Suprapubic skin (tissue), 4 donors: ENCODE measurements around the gene COASY. TPM values are rescaled to one million over a fixed set of nuclear protein-coding genes. Genes with fewer than 3 reads are reported as not detected.
A peak's percentile ranks its signal among the peaks of the same experiment; 100 is the strongest.
"Not testable (repeated sequence)": the region's sequence is repeated elsewhere in the genome, so short reads cannot be mapped to it uniquely, and the experiment has no call there.

Experiments used
- DNase-seq, 2 donors: peaks; one replicate each; pipeline ENCODE4 v3.0.0-alpha.2; 2019; ENCODE audit warnings: low spot score in 2 of 2
- H3K27ac ChIP-seq: fragments of 200-600 bp; sonication (generic); one replicate; pipeline ENCODE4 v1.5.1; 2019
- H3K27me3 ChIP-seq: fragments of 200-600 bp; sonication (generic); one replicate; pipeline ENCODE4 v1.5.1; 2019
- H3K36me3 ChIP-seq: fragments of 200-600 bp; sonication (generic); one replicate; pipeline ENCODE4 v1.5.1; 2019
- H3K4me1 ChIP-seq: fragments of 200-600 bp; sonication (generic); one replicate; pipeline ENCODE4 v1.5.1; 2019
- H3K4me3 ChIP-seq: fragments of 200-600 bp; sonication (generic); one replicate; pipeline ENCODE4 v1.5.1; 2019; ENCODE audit warnings: mild to moderate bottlenecking
- H3K9me3 ChIP-seq: fragments of 200-600 bp; sonication (generic); one replicate; pipeline ENCODE4 v1.5.1; 2019
- EP300 ChIP-seq: sonication (generic); formaldehyde crosslinking; IDR thresholded peaks from one replicate; pipeline ENCODE4 v1.6.1; 2017; ENCODE audit warnings: antibody characterized with exemption
- POLR2A ChIP-seq, 2 donors: fragments of 450-650 bp; IDR thresholded peaks; one replicate each; pipeline ENCODE4 v1.6.1; 2017; ENCODE audit warnings: antibody characterized with exemption in 2 of 2, mild to moderate bottlenecking in 2 of 2, moderate library complexity in 2 of 2
- POLR2AphosphoS5 ChIP-seq, 3 donors: sonication (generic); formaldehyde crosslinking; IDR thresholded peaks; one replicate each; pipeline ENCODE4 v1.6.1; 2017; ENCODE audit warnings: antibody characterized with exemption in 3 of 3
- WGBS: methylation state at CpG from one replicate; pipeline ENCODE4 v1.1.5; 2018; 5-methylcytosine and 5-hydroxymethylcytosine counted together
- total RNA-seq, 4 donors: library from RNA; depleted of rRNA; stranded (reverse); fragments of >200 nt; gene quantifications; one replicate each; pipeline ENCODE4 v1.1.0, GENCODE V29; 2016
- TF ChIP-seq, protein P1 (sequence below), 2 donors: fragments of 200-600 bp in 1 of 2; fragments of 450-650 bp in 1 of 2; sonication (generic) in 1 of 2; IDR thresholded peaks; one replicate each; pipeline ENCODE4 v1.5.1; 2016 to 2019; ENCODE audit warnings: antibody characterized with exemption in 2 of 2, mild to moderate bottlenecking in 1 of 2, moderate library complexity in 1 of 2

COASY gene
- total RNA-seq, 4 donors from 2014 or later: 41.1 to 54.0 (median 46.0) TPM

DNA sequence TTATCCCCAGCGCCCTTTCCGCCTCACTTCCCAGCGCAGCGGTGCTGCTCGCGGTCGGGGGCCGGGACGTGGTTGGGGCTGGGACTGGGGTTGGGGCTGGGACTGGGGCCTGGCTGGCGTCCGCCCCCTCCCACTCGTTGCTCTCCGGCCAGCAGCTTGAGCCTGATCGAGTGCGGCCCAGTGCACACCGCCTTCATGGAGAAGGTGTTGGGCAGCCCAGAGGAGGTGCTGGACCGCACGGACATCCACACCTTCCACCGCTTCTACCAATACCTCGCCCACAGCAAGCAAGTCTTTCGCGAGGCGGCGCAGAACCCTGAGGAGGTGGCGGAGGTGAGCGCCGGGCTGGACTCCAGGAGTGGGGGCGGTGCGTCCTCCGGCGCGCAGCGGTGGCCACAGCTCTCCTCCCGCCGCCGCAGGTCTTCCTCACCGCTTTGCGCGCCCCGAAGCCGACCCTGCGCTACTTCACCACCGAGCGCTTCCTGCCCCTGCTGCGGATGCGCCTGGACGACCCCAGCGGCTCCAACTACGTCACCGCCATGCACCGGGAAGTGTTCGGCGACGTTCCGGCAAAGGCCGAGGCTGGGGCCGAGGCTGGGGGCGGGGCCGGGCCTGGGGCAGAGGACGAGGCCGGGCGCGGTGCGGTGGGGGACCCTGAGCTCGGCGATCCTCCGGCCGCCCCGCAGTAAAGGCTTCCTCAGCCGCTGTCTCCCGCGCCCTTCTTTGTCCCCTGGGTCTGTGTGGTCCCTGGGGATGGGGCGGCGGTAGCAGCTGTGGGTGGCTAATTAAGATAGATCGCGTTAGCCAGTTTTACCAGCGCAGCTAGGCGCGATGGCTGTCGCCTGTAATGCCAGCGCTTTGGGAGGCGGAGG lies 7.5 kb upstream of the COASY start:
- peak; percentile 92 to 93 for DNase-seq
- WGBS: under 1% methylated on average over 26 of the region's 82 CpGs
- Histone ChIP-seq H3K9me3 (no peaks in the 10 kb centered on the region), H3K4me1 (peaks cover 34% of the 10 kb centered on the region), H3K27me3 (no peaks in the 10 kb centered on the region), H3K4me3 (peak overlapping the region; percentile 88), H3K36me3 (no peaks in the 10 kb centered on the region), H3K27ac (peak overlapping the region; percentile 81)
- TF ChIP-seq POLR2AphosphoS5 (IDR thresholded peaks at IDR 0.05) (peak in 2 of 3 donors; percentile 32 to 48), EP300 (no peak), POLR2A (IDR thresholded peaks at IDR 0.05) (peak; percentile 15 to 80)
- TF ChIP-seq, protein P1, sequence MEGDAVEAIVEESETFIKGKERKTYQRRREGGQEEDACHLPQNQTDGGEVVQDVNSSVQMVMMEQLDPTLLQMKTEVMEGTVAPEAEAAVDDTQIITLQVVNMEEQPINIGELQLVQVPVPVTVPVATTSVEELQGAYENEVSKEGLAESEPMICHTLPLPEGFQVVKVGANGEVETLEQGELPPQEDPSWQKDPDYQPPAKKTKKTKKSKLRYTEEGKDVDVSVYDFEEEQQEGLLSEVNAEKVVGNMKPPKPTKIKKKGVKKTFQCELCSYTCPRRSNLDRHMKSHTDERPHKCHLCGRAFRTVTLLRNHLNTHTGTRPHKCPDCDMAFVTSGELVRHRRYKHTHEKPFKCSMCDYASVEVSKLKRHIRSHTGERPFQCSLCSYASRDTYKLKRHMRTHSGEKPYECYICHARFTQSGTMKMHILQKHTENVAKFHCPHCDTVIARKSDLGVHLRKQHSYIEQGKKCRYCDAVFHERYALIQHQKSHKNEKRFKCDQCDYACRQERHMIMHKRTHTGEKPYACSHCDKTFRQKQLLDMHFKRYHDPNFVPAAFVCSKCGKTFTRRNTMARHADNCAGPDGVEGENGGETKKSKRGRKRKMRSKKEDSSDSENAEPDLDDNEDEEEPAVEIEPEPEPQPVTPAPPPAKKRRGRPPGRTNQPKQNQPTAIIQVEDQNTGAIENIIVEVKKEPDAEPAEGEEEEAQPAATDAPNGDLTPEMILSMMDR (IDR thresholded peaks at IDR 0.05): no peak

DNA sequence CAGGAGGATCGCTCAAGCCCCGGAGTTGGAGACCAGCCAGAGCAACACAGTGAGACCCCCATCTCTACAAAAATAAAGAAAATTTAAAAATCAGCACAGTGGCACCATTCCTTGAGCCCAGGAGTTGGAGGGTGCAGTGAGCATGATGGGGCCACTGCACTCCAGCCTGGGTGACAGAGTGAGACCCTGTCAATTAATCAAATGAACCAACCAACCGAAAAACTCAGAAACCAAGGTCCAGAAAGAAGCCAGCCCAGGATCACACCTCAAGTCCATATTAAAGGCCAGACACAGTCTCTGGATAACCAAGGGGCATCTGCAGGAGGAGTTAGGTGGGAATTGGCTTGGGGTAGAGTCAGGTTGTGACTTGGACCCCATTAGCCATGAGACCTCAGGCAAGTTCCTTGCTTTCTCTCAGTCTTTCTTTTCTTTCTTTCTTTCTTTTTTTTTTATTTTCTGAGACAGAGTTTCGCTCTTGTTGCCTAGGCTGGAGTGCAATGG lies 6.8 kb upstream of the COASY start:
- WGBS: 27% methylated on average over 4 of the region's 4 CpGs

DNA sequence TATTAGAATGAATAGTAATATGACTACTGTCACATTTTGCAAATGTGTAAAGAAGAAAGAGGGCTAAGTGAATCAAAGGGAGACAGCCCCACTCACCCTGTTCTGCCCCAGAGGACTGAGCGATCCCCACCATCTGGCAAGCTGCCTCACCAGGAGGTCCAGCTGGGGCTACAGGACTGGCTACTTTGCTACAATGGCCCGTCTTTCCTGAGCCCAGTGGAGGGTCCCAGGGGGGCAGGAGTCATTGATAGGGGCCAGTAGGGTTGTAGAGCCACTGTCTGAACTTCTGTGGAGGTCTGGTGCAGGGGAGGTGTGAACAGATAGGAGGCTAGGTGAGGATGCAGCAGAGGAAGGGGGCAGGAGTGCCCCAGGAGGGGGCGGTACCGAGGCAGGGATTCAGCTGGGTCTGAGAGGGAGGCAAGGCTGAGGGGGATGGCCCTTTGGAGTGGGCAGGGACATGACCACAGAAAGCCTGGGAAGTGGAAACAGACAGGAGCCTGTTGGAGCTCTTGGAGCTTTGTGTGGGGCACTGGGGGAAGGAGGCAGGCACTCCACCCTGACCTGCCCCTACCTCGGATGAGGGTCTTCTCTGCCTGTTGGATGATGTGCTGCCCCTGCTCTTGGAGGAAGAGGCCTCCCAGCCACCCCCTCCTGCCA lies 5.9 kb upstream of the COASY start:
- not testable (repeated sequence) for H3K4me3 ChIP-seq, H3K27ac ChIP-seq, H3K27me3 ChIP-seq, H3K9me3 ChIP-seq, H3K36me3 ChIP-seq, DNase-seq
- 59% methylated on average over 5 of the region's 5 CpGs for WGBS
- peaks cover 45% of the 10 kb centered on the region for H3K4me1 ChIP-seq

More for the DNA sequence above, 6.8 kb upstream of the COASY start:
- H3K36me3 ChIP-seq: no peaks in the 10 kb centered on the region
- no peak for TF ChIP-seq POLR2A (IDR thresholded peaks at IDR 0.05)
- TF ChIP-seq, protein P1 (IDR thresholded peaks at IDR 0.05): no peak
- no peak for TF ChIP-seq EP300
- TF ChIP-seq POLR2AphosphoS5 (IDR thresholded peaks at IDR 0.05): no peak
- peak overlapping the region; percentile 81 for H3K27ac ChIP-seq
- H3K4me3 ChIP-seq: peak overlapping the region; percentile 88
- H3K27me3 ChIP-seq: no peaks in the 10 kb centered on the region
- no peak for DNase-seq
- H3K9me3 ChIP-seq: no peaks in the 10 kb centered on the region
- peaks cover 41% of the 10 kb centered on the region for H3K4me1 ChIP-seq

DNA sequence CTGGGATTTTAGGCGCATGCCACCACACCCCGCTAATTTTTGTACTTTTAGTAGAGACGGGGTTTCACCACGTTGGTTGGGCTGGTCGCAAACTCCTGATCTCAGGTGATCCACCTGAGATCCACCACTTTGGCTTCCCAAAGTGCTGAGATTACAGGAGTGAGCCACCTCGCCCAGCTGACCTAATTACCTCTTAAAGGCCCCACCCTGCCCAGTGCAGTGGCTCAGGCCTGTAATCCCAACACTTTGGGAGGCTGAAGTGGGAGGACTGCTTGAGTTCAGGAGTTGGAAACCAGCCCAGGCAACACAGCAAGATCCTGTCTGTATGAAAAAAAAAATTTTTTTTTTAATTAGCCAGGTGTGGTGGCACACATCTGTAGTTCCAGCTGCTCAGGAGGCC lies 2.9 kb upstream of the COASY start:
- Histone ChIP-seq H3K36me3 (no peaks in the 10 kb centered on the region), H3K4me1 (peaks cover 57% of the 10 kb centered on the region), H3K9me3 (no peaks in the 10 kb centered on the region), H3K4me3 (no peak overlapping the region), H3K27me3 (no peaks in the 10 kb centered on the region), H3K27ac (peak overlapping the region; percentile 38)
- no peak for DNase-seq
- TF ChIP-seq EP300 (no peak), POLR2AphosphoS5 (IDR thresholded peaks at IDR 0.05) (no peak), POLR2A (IDR thresholded peaks at IDR 0.05) (no peak)
- TF ChIP-seq, protein P1 (IDR thresholded peaks at IDR 0.05): no peak
- 62% methylated on average over 6 of the region's 6 CpGs for WGBS

DNA sequence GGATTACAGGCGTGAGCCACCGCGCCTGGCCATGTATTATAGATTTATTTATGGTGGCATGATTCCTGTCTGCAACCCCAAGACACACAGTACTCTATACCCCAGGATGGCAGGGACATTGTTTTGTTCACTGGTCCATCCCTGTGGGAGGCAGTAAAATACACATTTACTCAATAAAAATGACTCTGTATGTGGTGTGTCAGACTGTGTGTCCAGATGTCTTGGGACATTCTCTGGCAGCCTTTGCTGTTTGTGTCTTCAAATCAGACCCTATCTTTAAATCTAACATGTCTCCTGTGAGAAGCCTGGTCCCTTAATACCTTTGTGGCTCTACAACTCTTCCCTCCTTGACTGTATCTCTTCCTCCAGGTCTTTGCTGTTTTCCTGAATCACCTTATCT lies 1.7 kb upstream of the COASY start:
- Histone ChIP-seq H3K36me3 (peaks cover 11% of the 10 kb centered on the region), H3K27me3 (no peaks in the 10 kb centered on the region), H3K9me3 (no peaks in the 10 kb centered on the region), H3K4me1 (peaks cover 50% of the 10 kb centered on the region), H3K27ac (peak overlapping the region; percentile 38), H3K4me3 (no peak overlapping the region)
- no peak for DNase-seq
- 94% methylated on average over 3 of the region's 3 CpGs for WGBS
- TF ChIP-seq EP300 (no peak), POLR2AphosphoS5 (IDR thresholded peaks at IDR 0.05) (no peak), POLR2A (IDR thresholded peaks at IDR 0.05) (no peak)
- TF ChIP-seq, protein P1 (IDR thresholded peaks at IDR 0.05): no peak
